HEK293 (cell line): Measurements from ENCODE around the gene CASZ1.

Experiments used
- CTCF ChIP-seq: fragments of 450-650 bp; formaldehyde crosslinking; IDR thresholded peaks from 2 replicates; pipeline ENCODE4 v1.5.1; 2016; ENCODE audit warnings: missing biosample characterization, missing genetic modification characterization
- GLI4 ChIP-seq: fragments of 450-650 bp; formaldehyde crosslinking; IDR thresholded peaks from 2 replicates; pipeline ENCODE4 v1.5.1; 2016; ENCODE audit warnings: missing biosample characterization, missing genetic modification characterization
- HOXA7 ChIP-seq: sonication (generic); formaldehyde crosslinking; IDR thresholded peaks from 2 replicates; pipeline ENCODE4 v1.8.1; 2022; ENCODE audit warnings: missing genetic modification reagents, borderline replicate concordance
- TRIM28 ChIP-seq: IDR thresholded peaks from 2 replicates; pipeline ENCODE4 v1.6.1; 2011; ENCODE audit warnings: low read length, control low read depth, borderline replicate concordance
- ZNF184 ChIP-seq: fragments of 450-650 bp; IDR thresholded peaks from 2 replicates; pipeline ENCODE4 v1.5.1; 2018; ENCODE audit warnings: missing biosample characterization, mild to moderate bottlenecking, missing genetic modification characterization
- ZNF24 ChIP-seq: fragments of 450-650 bp; formaldehyde crosslinking; IDR thresholded peaks from 2 replicates; pipeline ENCODE4 v1.5.1; 2016; ENCODE audit warnings: missing biosample characterization, missing genetic modification characterization
- ZNF580 ChIP-seq: fragments of 450-650 bp; formaldehyde crosslinking; IDR thresholded peaks from 2 replicates; pipeline ENCODE4 v1.5.1; 2016; ENCODE audit warnings: missing biosample characterization, missing genetic modification characterization
- ZNF629 ChIP-seq: fragments of 450-650 bp; formaldehyde crosslinking; IDR thresholded peaks from 2 replicates; pipeline ENCODE4 v1.5.1; 2017; ENCODE audit warnings: missing biosample characterization, missing genetic modification characterization

GRCh38 chr1:10691740-10692125, 104.7 kb downstream of the CASZ1 start:
- TF ChIP-seq ZNF24 (tag by site-specific recombination) (no peak), HOXA7 (CRISPR knock-in tag) (no peak), ZNF629 (no peak), GLI4 (no peak), ZNF580 (tag by site-specific recombination) (no peak), CTCF (tag by site-specific recombination) (no peak), TRIM28 (no peak), ZNF184 (no peak)
